ENCODE results near the gene SCFD1.
A peak's percentile ranks its signal among the peaks of the same experiment; 100 is the strongest.

SCFD1 gene

GRCh38 chr14:30738978-30739377 lies 116.9 kb downstream of the SCFD1 start:
- Histone ChIP-seq H3K9ac (ENCODE audit: low read length) (no peak overlapping the region), H3K9me3 (ENCODE audit: insufficient read depth, low read length) (no peaks in the 10 kb centered on the region), H3K27ac (ENCODE audit: low read depth, low read length) (no peak overlapping the region), H3K9me2 (replicated peaks; ENCODE audit: insufficient read depth, low read length) (no peaks in the 10 kb centered on the region), H3K4me3 (ENCODE audit: insufficient read depth, low read length, poor library complexity, severe bottlenecking) (no peak overlapping the region), H4K20me1 (ENCODE audit: low read depth, low read length) (no peaks in the 10 kb centered on the region), H2AFZ (ENCODE audit: low read depth, low read length, severe bottlenecking) (no peak overlapping the region), H3K27me3 (ENCODE audit: low read length) (no peaks in the 10 kb centered on the region), H3K79me2 (ENCODE audit: insufficient read depth, low read length) (no peaks in the 10 kb centered on the region), H3F3A (ENCODE audit: insufficient read depth) (no peaks in the 10 kb centered on the region), H3K4me2 (ENCODE audit: low read depth, low read length, poor library complexity, severe bottlenecking) (no peak overlapping the region), H3K36me3 (ENCODE audit: low read length) (peaks cover 17% of the 10 kb centered on the region; the same call in 1 of the 2 replicates)
- no peak for TF ChIP-seq EZH2phosphoT487 (conservative IDR thresholded peaks at IDR 0.05; ENCODE audit: low read length)
- TF ChIP-seq, protein P1, sequence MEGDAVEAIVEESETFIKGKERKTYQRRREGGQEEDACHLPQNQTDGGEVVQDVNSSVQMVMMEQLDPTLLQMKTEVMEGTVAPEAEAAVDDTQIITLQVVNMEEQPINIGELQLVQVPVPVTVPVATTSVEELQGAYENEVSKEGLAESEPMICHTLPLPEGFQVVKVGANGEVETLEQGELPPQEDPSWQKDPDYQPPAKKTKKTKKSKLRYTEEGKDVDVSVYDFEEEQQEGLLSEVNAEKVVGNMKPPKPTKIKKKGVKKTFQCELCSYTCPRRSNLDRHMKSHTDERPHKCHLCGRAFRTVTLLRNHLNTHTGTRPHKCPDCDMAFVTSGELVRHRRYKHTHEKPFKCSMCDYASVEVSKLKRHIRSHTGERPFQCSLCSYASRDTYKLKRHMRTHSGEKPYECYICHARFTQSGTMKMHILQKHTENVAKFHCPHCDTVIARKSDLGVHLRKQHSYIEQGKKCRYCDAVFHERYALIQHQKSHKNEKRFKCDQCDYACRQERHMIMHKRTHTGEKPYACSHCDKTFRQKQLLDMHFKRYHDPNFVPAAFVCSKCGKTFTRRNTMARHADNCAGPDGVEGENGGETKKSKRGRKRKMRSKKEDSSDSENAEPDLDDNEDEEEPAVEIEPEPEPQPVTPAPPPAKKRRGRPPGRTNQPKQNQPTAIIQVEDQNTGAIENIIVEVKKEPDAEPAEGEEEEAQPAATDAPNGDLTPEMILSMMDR (IDR thresholded peaks at IDR 0.05; ENCODE audit: insufficient read depth, low read length, poor library complexity, severe bottlenecking), result no peak

DNA sequence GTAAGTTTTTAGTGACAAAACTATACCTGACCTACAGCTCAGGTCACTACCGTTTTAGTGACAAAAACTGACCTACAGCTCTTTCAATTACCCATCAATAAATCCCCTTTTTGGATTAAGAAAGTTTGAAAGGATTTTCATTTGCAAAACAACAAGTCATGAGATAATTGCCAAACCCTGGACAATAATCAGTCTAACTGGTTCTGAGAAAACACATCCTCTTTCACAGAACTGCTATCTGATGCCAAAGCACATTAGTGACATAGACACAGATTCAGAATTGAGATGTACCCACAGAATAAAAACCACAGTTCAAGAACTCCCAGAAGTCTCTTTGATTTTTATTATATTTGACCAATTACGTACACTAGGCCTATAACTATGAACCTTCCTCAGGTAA lies 126.2 kb downstream of the SCFD1 start:
- Histone ChIP-seq H3F3A (ENCODE audit: insufficient read depth) (no peaks in the 10 kb centered on the region), H3K4me3 (ENCODE audit: insufficient read depth, low read length, poor library complexity, severe bottlenecking) (no peak overlapping the region), H3K9ac (ENCODE audit: low read length) (no peak overlapping the region), H3K27me3 (ENCODE audit: low read length) (no peaks in the 10 kb centered on the region), H3K4me2 (ENCODE audit: low read depth, low read length, poor library complexity, severe bottlenecking) (no peak overlapping the region), H2AFZ (ENCODE audit: low read depth, low read length, severe bottlenecking) (no peak overlapping the region), H3K79me2 (ENCODE audit: insufficient read depth, low read length) (no peaks in the 10 kb centered on the region), H3K9me3 (ENCODE audit: insufficient read depth, low read length) (no peaks in the 10 kb centered on the region), H4K20me1 (ENCODE audit: low read depth, low read length) (no peaks in the 10 kb centered on the region), H3K9me2 (replicated peaks; ENCODE audit: insufficient read depth, low read length) (no peaks in the 10 kb centered on the region), H3K36me3 (ENCODE audit: low read length) (no peaks in the 10 kb centered on the region), H3K27ac (ENCODE audit: low read depth, low read length) (no peak overlapping the region)
- no peak for TF ChIP-seq EZH2phosphoT487 (conservative IDR thresholded peaks at IDR 0.05; ENCODE audit: low read length)
- TF ChIP-seq, protein P1 (IDR thresholded peaks at IDR 0.05; ENCODE audit: insufficient read depth, low read length, poor library complexity, severe bottlenecking), result no peak

DNA sequence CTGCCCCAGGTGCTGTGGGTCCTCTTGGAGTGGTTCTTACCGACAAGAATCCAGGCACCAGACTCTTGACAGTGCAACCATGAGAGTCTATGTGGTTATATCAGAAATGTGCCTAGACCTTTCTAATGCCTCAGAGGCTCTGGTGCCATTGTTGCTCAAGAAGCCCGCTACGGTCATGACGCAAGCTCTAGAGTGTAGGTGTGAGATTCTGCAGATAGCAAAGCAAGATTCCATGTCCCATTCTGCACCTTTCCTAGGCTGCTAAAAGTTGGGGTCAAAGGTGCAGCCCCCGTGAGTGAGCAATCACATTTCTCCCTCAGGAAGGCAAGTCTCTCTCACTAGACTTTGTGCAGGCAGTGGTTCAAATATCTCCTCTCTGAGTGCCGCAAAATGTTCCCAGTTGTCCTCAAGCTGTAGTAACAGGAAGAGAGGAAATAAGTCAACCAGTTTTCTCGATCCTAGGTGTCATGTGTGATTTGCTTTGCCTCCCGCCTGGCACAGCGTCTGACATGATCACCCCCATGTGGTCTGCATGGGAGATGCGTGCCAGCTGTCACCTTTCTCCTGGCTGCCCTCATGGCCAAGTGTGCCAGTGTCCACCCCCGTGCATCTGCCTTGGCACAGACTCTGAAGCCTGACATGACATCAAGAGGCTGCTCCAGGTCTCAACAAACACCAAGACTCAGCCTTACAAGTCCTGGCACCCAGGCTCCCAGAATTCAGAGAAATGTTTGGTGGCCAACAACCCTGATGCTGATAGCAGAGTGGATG lies 129.7 kb downstream of the SCFD1 start:
- no peaks in the 10 kb centered on the region for H4K20me1 ChIP-seq (ENCODE audit: low read depth, low read length)
- no peak overlapping the region for H3K9ac ChIP-seq (ENCODE audit: low read length)
- no peaks in the 10 kb centered on the region for H3K36me3 ChIP-seq (ENCODE audit: low read length)
- no peaks in the 10 kb centered on the region for H3K9me3 ChIP-seq (ENCODE audit: insufficient read depth, low read length)
- H3K27ac ChIP-seq (ENCODE audit: low read depth, low read length), result no peak overlapping the region
- H3K4me3 ChIP-seq (ENCODE audit: insufficient read depth, low read length, poor library complexity, severe bottlenecking), result no peak overlapping the region
- no peaks in the 10 kb centered on the region for H3K9me2 ChIP-seq (replicated peaks; ENCODE audit: insufficient read depth, low read length)
- no peaks in the 10 kb centered on the region for H3K79me2 ChIP-seq (ENCODE audit: insufficient read depth, low read length)
- no peak overlapping the region for H3K4me2 ChIP-seq (ENCODE audit: low read depth, low read length, poor library complexity, severe bottlenecking)
- H3F3A ChIP-seq (ENCODE audit: insufficient read depth), result no peaks in the 10 kb centered on the region
- TF ChIP-seq EZH2phosphoT487 (conservative IDR thresholded peaks at IDR 0.05; ENCODE audit: low read length), result no peak
- TF ChIP-seq, protein P1 (IDR thresholded peaks at IDR 0.05; ENCODE audit: insufficient read depth, low read length, poor library complexity, severe bottlenecking), result peak; percentile 14
- no peak overlapping the region for H2AFZ ChIP-seq (ENCODE audit: low read depth, low read length, severe bottlenecking)
- H3K27me3 ChIP-seq (ENCODE audit: low read length), result no peaks in the 10 kb centered on the region
